OCI-LY1 (cell line): ENCODE data around the gene CFAP20DC.

Experiments
- H2AFZ ChIP-seq: fragments of 200-600 bp; sonication (generic), shearing (Covaris generic); 2 replicates; pipeline ENCODE4 v1.6.0; 2014; ENCODE audit warnings: antibody characterized with exemption, mild to moderate bottlenecking, low read length
- H3F3A ChIP-seq: fragments of 200-600 bp; sonication (generic), shearing (Covaris generic); 2 replicates; pipeline ENCODE4 v1.6.0; 2014; ENCODE audit warnings: mild to moderate bottlenecking, antibody characterized with exemption, low read length, moderate library complexity; ENCODE audit not compliant: insufficient read depth
- H3K27ac ChIP-seq: fragments of 200-600 bp; sonication (generic); 2 replicates; pipeline ENCODE4 v1.5.1; 2014; ENCODE audit warnings: low read length, mixed run types, mild to moderate bottlenecking, low read depth; ENCODE audit not compliant: poor library complexity, severe bottlenecking
- H3K27me3 ChIP-seq: fragments of 200-600 bp; sonication (generic); 2 replicates; pipeline ENCODE4 v1.6.0; 2014; ENCODE audit warnings: antibody characterized with exemption, mild to moderate bottlenecking, low read length, moderate library complexity; ENCODE audit not compliant: insufficient read depth
- H3K36me3 ChIP-seq: fragments of 200-600 bp; sonication (generic); 2 replicates; pipeline ENCODE4 v1.6.1; 2014; ENCODE audit warnings: mild to moderate bottlenecking, antibody characterized with exemption, low read length, moderate library complexity, mixed read lengths; ENCODE audit not compliant: insufficient read depth
- H3K4me1 ChIP-seq: fragments of 200-600 bp; sonication (generic); 2 replicates; pipeline ENCODE4 v1.5.1; 2014; ENCODE audit warnings: mild to moderate bottlenecking, low read length, moderate library complexity; ENCODE audit not compliant: insufficient read depth, severe bottlenecking
- H3K4me2 ChIP-seq: fragments of 200-600 bp; sonication (generic), shearing (Covaris generic); 2 replicates; pipeline ENCODE4 v1.6.1; 2014; ENCODE audit warnings: low read length
- H3K4me3 ChIP-seq: fragments of 200-600 bp; sonication (generic); 2 replicates; pipeline ENCODE4 v1.5.1; 2014; ENCODE audit warnings: low read length, low read depth, mild to moderate bottlenecking, mixed read lengths; ENCODE audit not compliant: poor library complexity, severe bottlenecking
- H3K79me2 ChIP-seq: fragments of 200-600 bp; shearing (Covaris generic); 2 replicates; pipeline ENCODE4 v1.6.1; 2016; ENCODE audit warnings: mixed run types, low read length, mixed read lengths; ENCODE audit not compliant: insufficient read depth
- H3K9ac ChIP-seq: fragments of 200-600 bp; sonication (generic), shearing (Covaris generic); 2 replicates; pipeline ENCODE4 v1.6.1; 2014; ENCODE audit warnings: mild to moderate bottlenecking, low read length, mixed read lengths
- H3K9me2 ChIP-seq: fragments of 200-600 bp; sonication (generic), shearing (Covaris generic); 2 replicates; pipeline ENCODE4 v1.6.1; 2014; ENCODE audit warnings: low read depth, mild to moderate bottlenecking, low read length, mixed read lengths
- H3K9me3 ChIP-seq: fragments of 200-600 bp; shearing (Covaris generic); 2 replicates; pipeline ENCODE4 v1.6.1; 2014; ENCODE audit warnings: low read length, mixed read lengths
- H4K20me1 ChIP-seq: fragments of 200-600 bp; sonication (generic), shearing (Covaris generic); 2 replicates; pipeline ENCODE4 v1.6.0; 2016; ENCODE audit warnings: mild to moderate bottlenecking, low read length; ENCODE audit not compliant: insufficient read depth
- EZH2 ChIP-seq: fragments of 200-600 bp; sonication (generic), shearing (Covaris generic); IDR thresholded peaks from 2 replicates; pipeline ENCODE4 v1.8.0; 2017; ENCODE audit warnings: borderline replicate concordance, mixed run types, mild to moderate bottlenecking, antibody characterized with exemption, low read length, moderate library complexity, mixed read lengths
- TF ChIP-seq, protein P1 (sequence below): fragments of 200-600 bp; sonication (generic), shearing (Covaris generic); IDR thresholded peaks from 2 replicates; pipeline ENCODE4 v1.5.1; 2017; ENCODE audit warnings: mild to moderate bottlenecking, antibody characterized with exemption, low read length, moderate library complexity, mixed read lengths

CFAP20DC gene

DNA sequence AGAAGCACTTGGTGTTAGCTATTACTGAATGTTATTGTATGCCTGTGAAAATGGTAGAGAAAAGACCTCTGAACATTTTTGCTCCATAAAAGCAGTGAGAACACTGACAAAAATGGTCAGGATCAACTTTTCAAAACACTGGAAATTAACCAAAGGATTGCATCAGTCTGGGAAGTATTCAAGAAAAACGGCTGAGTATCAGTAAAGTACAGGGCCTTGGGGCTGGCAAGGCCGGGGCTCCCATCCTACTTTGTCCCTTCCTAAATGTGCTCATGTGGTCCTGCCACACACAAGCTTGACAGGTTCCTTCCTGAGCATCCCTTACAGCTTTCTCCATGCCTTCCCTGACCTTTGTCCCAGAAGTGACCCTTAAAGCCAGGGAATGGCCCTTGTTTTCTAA, 84.0 kb downstream of the CFAP20DC start:
- Histone ChIP-seq H3K9me2 (no peaks in the 10 kb centered on the region), H2AFZ (no peak overlapping the region), H3K4me1 (no peaks in the 10 kb centered on the region), H3K27me3 (no peaks in the 10 kb centered on the region), H3K36me3 (no peaks in the 10 kb centered on the region), H3K27ac (no peak overlapping the region), H3K4me2 (no peak overlapping the region), H3K4me3 (no peak overlapping the region), H3K9me3 (no peaks in the 10 kb centered on the region), H4K20me1 (no peaks in the 10 kb centered on the region), H3K9ac (no peak overlapping the region), H3F3A (no peaks in the 10 kb centered on the region), H3K79me2 (no peaks in the 10 kb centered on the region)
- TF ChIP-seq EZH2 = no peak
- TF ChIP-seq, protein P1, sequence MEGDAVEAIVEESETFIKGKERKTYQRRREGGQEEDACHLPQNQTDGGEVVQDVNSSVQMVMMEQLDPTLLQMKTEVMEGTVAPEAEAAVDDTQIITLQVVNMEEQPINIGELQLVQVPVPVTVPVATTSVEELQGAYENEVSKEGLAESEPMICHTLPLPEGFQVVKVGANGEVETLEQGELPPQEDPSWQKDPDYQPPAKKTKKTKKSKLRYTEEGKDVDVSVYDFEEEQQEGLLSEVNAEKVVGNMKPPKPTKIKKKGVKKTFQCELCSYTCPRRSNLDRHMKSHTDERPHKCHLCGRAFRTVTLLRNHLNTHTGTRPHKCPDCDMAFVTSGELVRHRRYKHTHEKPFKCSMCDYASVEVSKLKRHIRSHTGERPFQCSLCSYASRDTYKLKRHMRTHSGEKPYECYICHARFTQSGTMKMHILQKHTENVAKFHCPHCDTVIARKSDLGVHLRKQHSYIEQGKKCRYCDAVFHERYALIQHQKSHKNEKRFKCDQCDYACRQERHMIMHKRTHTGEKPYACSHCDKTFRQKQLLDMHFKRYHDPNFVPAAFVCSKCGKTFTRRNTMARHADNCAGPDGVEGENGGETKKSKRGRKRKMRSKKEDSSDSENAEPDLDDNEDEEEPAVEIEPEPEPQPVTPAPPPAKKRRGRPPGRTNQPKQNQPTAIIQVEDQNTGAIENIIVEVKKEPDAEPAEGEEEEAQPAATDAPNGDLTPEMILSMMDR = no peak

DNA sequence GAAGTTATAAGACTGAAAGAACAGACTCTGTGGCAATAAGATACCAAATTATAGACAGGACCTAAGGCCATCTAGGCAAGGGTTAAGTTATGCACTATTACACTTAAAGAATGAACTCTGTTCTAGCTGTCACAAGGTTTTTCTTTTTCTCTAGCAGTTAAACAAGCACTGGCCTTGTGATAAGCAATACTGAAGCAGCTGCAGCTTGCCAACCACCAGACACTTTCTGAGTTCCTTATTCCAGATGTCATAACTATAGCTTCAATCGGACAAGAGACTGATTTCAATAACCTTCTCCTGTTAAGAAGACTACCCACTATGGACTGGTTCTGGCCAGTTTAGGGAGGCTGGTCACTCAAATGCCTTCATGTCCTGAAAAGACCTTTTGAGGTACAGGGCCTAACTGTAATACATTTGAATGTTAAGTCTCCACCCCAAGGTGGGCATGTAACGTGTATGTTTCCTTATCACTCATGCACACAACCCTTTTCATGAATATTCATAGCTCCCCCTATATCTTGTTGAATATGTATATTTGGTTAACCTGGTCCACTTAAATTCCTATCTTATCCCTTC, 85.8 kb downstream of the CFAP20DC start:
- Histone ChIP-seq H3K4me2 (no peak overlapping the region), H3K9me3 (no peaks in the 10 kb centered on the region), H3F3A (no peaks in the 10 kb centered on the region), H3K9ac (no peak overlapping the region), H3K27ac (no peak overlapping the region), H3K4me3 (no peak overlapping the region), H3K36me3 (no peaks in the 10 kb centered on the region), H3K79me2 (no peaks in the 10 kb centered on the region), H3K27me3 (no peaks in the 10 kb centered on the region), H3K9me2 (no peaks in the 10 kb centered on the region), H3K4me1 (no peaks in the 10 kb centered on the region), H4K20me1 (no peaks in the 10 kb centered on the region), H2AFZ (no peak overlapping the region)
- TF ChIP-seq, protein P1 = no peak
- TF ChIP-seq EZH2 = no peak

DNA sequence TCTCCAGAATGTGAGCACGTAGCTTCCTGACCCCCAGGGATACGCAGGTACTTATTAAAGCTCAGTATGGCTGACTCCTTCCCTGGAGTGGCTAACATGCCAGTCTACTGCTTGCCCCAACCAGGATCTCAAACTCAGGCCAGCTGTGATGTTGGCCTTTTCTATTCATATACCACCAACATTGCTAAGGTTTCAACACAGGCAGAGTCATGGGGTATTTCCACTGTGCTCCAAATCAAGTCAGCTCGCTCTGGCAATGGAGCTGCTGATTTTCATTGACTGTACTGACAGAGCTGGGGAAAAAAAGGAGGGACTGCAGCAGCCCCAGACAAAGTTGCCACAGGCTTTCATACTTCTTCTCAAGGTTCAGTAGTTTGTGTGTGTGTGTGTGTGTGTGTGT, 87.0 kb downstream of the CFAP20DC start:
- Histone ChIP-seq H3K27ac (no peak overlapping the region), H3F3A (no peaks in the 10 kb centered on the region), H3K27me3 (no peaks in the 10 kb centered on the region), H3K9ac (no peak overlapping the region), H3K4me2 (no peak overlapping the region), H3K79me2 (no peaks in the 10 kb centered on the region), H2AFZ (no peak overlapping the region), H3K36me3 (no peaks in the 10 kb centered on the region), H3K9me3 (no peaks in the 10 kb centered on the region), H3K4me1 (no peaks in the 10 kb centered on the region), H3K9me2 (no peaks in the 10 kb centered on the region), H3K4me3 (no peak overlapping the region), H4K20me1 (no peaks in the 10 kb centered on the region)
- TF ChIP-seq, protein P1 = no peak
- no peak for TF ChIP-seq EZH2
